HG02610 (cell line): ENCODE results near the gene TRAM1L1.

Experiments used
- ATAC-seq: cut with Tn5 transposase; IDR thresholded peaks from one replicate; pipeline ENCODE4 v1.9.1; 2021; ENCODE audit warnings: mild to moderate bottlenecking, moderate library complexity; ENCODE audit not compliant: unreplicated experiment

The TRAM1L1 gene

GRCh38 chr4:117084866-117085701 is at the start of gene TRAM1L1:
Gene TRAM1L1, minus strand, starts transcription at chr4:117085576. Its CDS starts 183 bp downstream, at chr4:117085393.
- ATAC-seq, result peak; percentile 81

- peak; percentile 68 for ATAC-seq
Measured at GRCh38 chr4:117134386-117134785, 49.0 kb upstream of the TRAM1L1 start.

DNA sequence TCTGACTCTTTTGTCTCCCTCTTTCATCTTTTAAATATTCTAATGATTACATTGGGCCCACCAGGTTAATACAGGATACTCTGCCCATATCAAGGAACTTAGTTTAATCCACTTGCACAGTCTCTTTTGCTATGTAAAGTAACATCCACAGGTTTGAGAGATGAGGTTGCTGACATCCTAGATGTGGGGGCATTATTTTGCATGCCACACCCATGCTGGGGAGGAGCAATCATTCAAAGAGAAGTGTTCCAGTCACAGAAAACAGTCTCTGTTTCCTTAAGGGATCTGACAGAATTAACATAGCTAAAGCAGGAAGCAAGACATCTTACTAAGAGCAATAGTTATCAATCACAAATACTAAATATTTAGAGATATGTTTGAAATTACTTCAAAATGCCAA is 11.5 kb upstream of the TRAM1L1 start:
- ATAC-seq, result no peak

DNA sequence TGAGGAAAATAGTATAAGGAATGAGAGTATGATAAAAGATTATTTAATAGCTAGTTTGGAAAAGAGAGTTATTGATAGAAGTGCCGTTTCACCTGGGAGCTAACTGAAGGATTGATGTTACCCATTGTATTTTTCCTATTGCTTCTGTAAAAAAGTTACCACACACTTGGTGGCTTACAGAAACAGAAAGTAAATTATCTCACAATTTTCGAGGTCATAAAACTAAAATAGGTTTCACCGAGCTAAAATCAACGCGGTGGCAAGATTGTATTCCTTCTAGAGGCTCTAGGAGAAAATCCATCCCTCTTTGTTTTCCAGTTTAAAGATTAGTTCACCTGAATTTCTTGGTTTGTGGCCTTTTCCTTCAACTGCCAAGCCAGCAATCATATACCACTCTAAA is 11.1 kb upstream of the TRAM1L1 start:
- no peak for ATAC-seq

- no peak for ATAC-seq
Measured at GRCh38 chr4:117093571-117093970, 8.2 kb upstream of the TRAM1L1 start.

DNA sequence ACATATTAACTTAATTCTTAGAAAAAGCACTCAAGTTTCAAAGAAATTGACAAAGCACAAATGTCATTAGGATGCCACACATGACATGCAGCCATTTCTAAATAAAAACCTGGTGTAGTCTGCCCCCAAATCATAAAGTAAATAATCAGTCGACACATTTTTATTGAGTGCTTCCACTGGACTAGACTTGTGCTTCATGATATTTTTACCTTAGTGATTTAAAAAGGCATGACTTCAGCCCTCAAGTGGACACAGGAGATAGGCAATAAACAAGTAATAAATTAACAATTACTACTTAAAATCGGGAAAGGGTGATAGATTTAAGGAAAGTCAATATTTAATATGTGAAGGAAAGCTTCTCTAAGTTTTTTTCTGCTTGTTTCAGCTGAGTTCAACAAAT is 7.6 kb downstream of the TRAM1L1 start:
- no peak for ATAC-seq

- no peak for ATAC-seq
Measured at GRCh38 chr4:117068120-117068519, 17.3 kb downstream of the TRAM1L1 start.

- no peak for ATAC-seq
Measured at GRCh38 chr4:117063961-117064696, 21.2 kb downstream of the TRAM1L1 start.

- no peak for ATAC-seq
Measured at GRCh38 chr4:117042962-117043361, 42.4 kb downstream of the TRAM1L1 start.
